Upper lobe of right lung (tissue), 1 donor: ENCODE results near the gene BPNT1. TPM values are rescaled to one million over a fixed set of nuclear protein-coding genes. Genes with fewer than 3 reads are reported as not detected.
"Not testable (repeated sequence)": the region's sequence is repeated elsewhere in the genome, so short reads cannot be mapped to it uniquely, and the experiment has no call there.

ENCODE experiments used
- ATAC-seq: fragments of 200-7000 bp; cut with Tn5 transposase; one replicate; pipeline ENCODE4 v1.9.1; 2020; ENCODE audit warnings: mild to moderate bottlenecking, moderate library complexity
- DNase-seq: peaks from one replicate; pipeline ENCODE4 v3.0.0-alpha.2; 2020
- H3K27ac ChIP-seq: fragments of 200-600 bp; one replicate; pipeline ENCODE4 v1.8.0; 2022
- H3K27me3 ChIP-seq: fragments of 200-600 bp; one replicate; pipeline ENCODE4 v1.8.0; 2022; ENCODE audit warnings: mild to moderate bottlenecking
- H3K36me3 ChIP-seq: fragments of 200-600 bp; one replicate; pipeline ENCODE4 v1.8.0; 2022
- H3K4me1 ChIP-seq: fragments of 200-600 bp; one replicate; pipeline ENCODE4 v1.8.0; 2022
- H3K4me3 ChIP-seq: fragments of 200-600 bp; one replicate; pipeline ENCODE4 v1.8.0; 2022; ENCODE audit warnings: mild to moderate bottlenecking
- H3K9me3 ChIP-seq: fragments of 200-600 bp; one replicate; pipeline ENCODE4 v1.8.0; 2022
- CTCF ChIP-seq: fragments of 200-600 bp; IDR thresholded peaks from one replicate; pipeline ENCODE4 v1.8.0; 2022; ENCODE audit warnings: antibody characterized with exemption
- intact Hi-C: fragments of 100-400 bp; cut with DNase I; formaldehyde crosslinking; loops from one replicate; pipeline ENCODE4 v1.11.0; 2022
- total RNA-seq: library from RNA; stranded (reverse); fragmentation: NEBNext Ultra II Directional; extraction: Animal tissue kit (Norgen Biotek cat#: 25700); gene quantifications from one replicate; pipeline ENCODE4 v1.2.1, GENCODE V29; 2021
- donor health status: DM: no; HTN: yes; CAD: no; lungs with severe emphysema.

The BPNT1 gene
- total RNA-seq, 1 donor from 2014 or later: 23.2 TPM

GRCh38 chr1:220045356-220046051 is 44.1 kb downstream of the BPNT1 start:
- Histone ChIP-seq H3K36me3 (peaks cover 2% of the 10 kb centered on the region), H3K4me3 (peak overlapping the region; percentile 90), H3K27me3 (no peaks in the 10 kb centered on the region), H3K9me3 (no peaks in the 10 kb centered on the region), H3K4me1 (peaks cover 17% of the 10 kb centered on the region), H3K27ac (peak overlapping the region; percentile 83)
- no peak for DNase-seq
- intact Hi-C loops: no loop called here
- TF ChIP-seq CTCF: no peak
- ATAC-seq: no peak

GRCh38 chr1:220044678-220045355 is 44.8 kb downstream of the BPNT1 start:
- Histone ChIP-seq H3K4me1 (peaks cover 17% of the 10 kb centered on the region), H3K36me3 (peaks cover 9% of the 10 kb centered on the region), H3K27ac (no peak overlapping the region), H3K27me3 (no peaks in the 10 kb centered on the region), H3K4me3 (peak overlapping the region; percentile 90), H3K9me3 (no peaks in the 10 kb centered on the region)
- no peak for ATAC-seq
- TF ChIP-seq CTCF: no peak
- intact Hi-C loops: no loop called here
- no peak for DNase-seq

GRCh38 chr1:220043646-220044045 is 45.9 kb downstream of the BPNT1 start:
- no peak for ATAC-seq
- H3K27ac ChIP-seq: no peak overlapping the region
- no peak for TF ChIP-seq CTCF

GRCh38 chr1:220040028-220040596 is 49.5 kb downstream of the BPNT1 start:
- ATAC-seq (no peak), DNase-seq (no peak)
- intact Hi-C loops: no loop called here
- Histone ChIP-seq H3K36me3 (peaks cover 24% of the 10 kb centered on the region), H3K4me3 (no peak overlapping the region), H3K27ac (no peak overlapping the region), H3K27me3 (no peaks in the 10 kb centered on the region), H3K4me1 (peaks cover 11% of the 10 kb centered on the region), H3K9me3 (no peaks in the 10 kb centered on the region)
- no peak for TF ChIP-seq CTCF

More at GRCh38 chr1:220043646-220044045, 45.9 kb downstream of the BPNT1 start:
- no peak overlapping the region for H3K4me3 ChIP-seq
- DNase-seq: no peak
- H3K36me3 ChIP-seq: peaks cover 21% of the 10 kb centered on the region
- intact Hi-C loops: no loop called here
- H3K9me3 ChIP-seq: no peaks in the 10 kb centered on the region
- no peaks in the 10 kb centered on the region for H3K27me3 ChIP-seq
- peaks cover 17% of the 10 kb centered on the region for H3K4me1 ChIP-seq

GRCh38 chr1:220038640-220039039 is 50.9 kb downstream of the BPNT1 start:
- no peak overlapping the region for H3K27ac ChIP-seq
- peaks cover 33% of the 10 kb centered on the region for H3K36me3 ChIP-seq
- no peak overlapping the region for H3K4me3 ChIP-seq
- intact Hi-C loops: no loop called here
- H3K4me1 ChIP-seq: peaks cover 5% of the 10 kb centered on the region
- no peak for TF ChIP-seq CTCF
- ATAC-seq (no peak), DNase-seq (no peak)
- no peaks in the 10 kb centered on the region for H3K9me3 ChIP-seq
- no peaks in the 10 kb centered on the region for H3K27me3 ChIP-seq

GRCh38 chr1:220037810-220038209 is 51.8 kb downstream of the BPNT1 start:
- ATAC-seq, DNase-seq, H3K9me3 ChIP-seq, H3K27ac ChIP-seq, intact Hi-C loops, H3K4me3 ChIP-seq, H3K27me3 ChIP-seq, H3K4me1 ChIP-seq: not testable (repeated sequence)
- H3K36me3 ChIP-seq: peaks cover 42% of the 10 kb centered on the region
